H9 (cell line): ENCODE results near the gene CDKAL1. TPM values are rescaled to one million over a fixed set of nuclear protein-coding genes. Genes with fewer than 3 reads are reported as not detected.

ENCODE experiments used
- DNase-seq: peaks from one replicate; pipeline ENCODE4 v3.0.0-alpha.2; 2017
- H2AFZ ChIP-seq: one replicate; pipeline ENCODE4 v1.6.1; 2013; ENCODE audit warnings: mild to moderate bottlenecking, low read length, control low read depth, moderate library complexity
- H2AK5ac ChIP-seq: 2 replicates; pipeline ENCODE4 v1.6.1; 2013; ENCODE audit warnings: low read length, control low read depth, mixed read lengths; ENCODE audit not compliant: insufficient read length
- H2BK120ac ChIP-seq: one replicate; pipeline ENCODE4 v1.6.1; 2013; ENCODE audit warnings: low read depth, mild to moderate bottlenecking, low read length, control low read depth, inconsistent platforms; ENCODE audit not compliant: poor library complexity, severe bottlenecking
- H2BK12ac ChIP-seq: 2 replicates; pipeline ENCODE4 v1.6.1; 2013; ENCODE audit warnings: low read length, control low read depth, mixed read lengths, low read depth; ENCODE audit not compliant: insufficient read length
- H2BK15ac ChIP-seq: 2 replicates; pipeline ENCODE4 v1.6.1; 2013; ENCODE audit warnings: low read depth, low read length, control low read depth
- H2BK20ac ChIP-seq: one replicate; pipeline ENCODE4 v1.6.1; 2013; ENCODE audit warnings: low read depth, mild to moderate bottlenecking, low read length, control low read depth, inconsistent platforms; ENCODE audit not compliant: poor library complexity, severe bottlenecking
- H2BK5ac ChIP-seq: 2 replicates; pipeline ENCODE4 v1.6.1; 2013; ENCODE audit warnings: low read length, control low read depth, mixed read lengths; ENCODE audit not compliant: insufficient read length
- H3K14ac ChIP-seq: 2 replicates; pipeline ENCODE4 v1.6.1; 2013; ENCODE audit warnings: low read length, control low read depth; ENCODE audit not compliant: insufficient read depth
- H3K18ac ChIP-seq: 2 replicates; pipeline ENCODE4 v1.6.1; 2013; ENCODE audit warnings: low read depth, mild to moderate bottlenecking, mixed read lengths, low read length, control low read depth; ENCODE audit not compliant: insufficient read length
- H3K23ac ChIP-seq: 2 replicates; pipeline ENCODE4 v1.6.1; 2013; ENCODE audit warnings: low read length, control low read depth, mixed read lengths, low read depth; ENCODE audit not compliant: insufficient read length
- H3K23me2 ChIP-seq: 2 replicates; pipeline ENCODE4 v1.6.1; 2013; ENCODE audit warnings: low read depth, mild to moderate bottlenecking, mixed read lengths, low read length, control low read depth; ENCODE audit not compliant: insufficient read length, poor library complexity, severe bottlenecking
- H3K27ac ChIP-seq: 2 replicates; pipeline ENCODE4 v1.5.1; 2013; ENCODE audit warnings: low read length, control low read depth, mixed read lengths, low read depth; ENCODE audit not compliant: insufficient read length
- H3K27me3 ChIP-seq: 2 replicates; pipeline ENCODE4 v1.6.1; 2013; ENCODE audit warnings: low read length, control low read depth, inconsistent platforms; ENCODE audit not compliant: insufficient read depth
- H3K4ac ChIP-seq: 2 replicates; pipeline ENCODE4 v1.6.1; 2013; ENCODE audit warnings: low read depth, mild to moderate bottlenecking, control low read depth, inconsistent platforms, low read length, moderate library complexity
- H3K4me1 ChIP-seq: 2 replicates; pipeline ENCODE4 v1.6.1; 2013; ENCODE audit warnings: low read length, control low read depth, inconsistent platforms; ENCODE audit not compliant: insufficient read depth
- H3K4me2 ChIP-seq: 2 replicates; pipeline ENCODE4 v1.6.1; 2013; ENCODE audit warnings: low read length, control low read depth, mixed read lengths; ENCODE audit not compliant: insufficient read length, insufficient read depth
- H3K56ac ChIP-seq: 2 replicates; pipeline ENCODE4 v1.6.1; 2013; ENCODE audit warnings: low read depth, mild to moderate bottlenecking, mixed read lengths, low read length, control low read depth; ENCODE audit not compliant: insufficient read length
- H3K79me1 ChIP-seq: 2 replicates; pipeline ENCODE4 v1.6.1; 2013; ENCODE audit warnings: low read depth, mild to moderate bottlenecking, moderate library complexity, low read length, control low read depth, inconsistent platforms; ENCODE audit not compliant: insufficient read depth, poor library complexity, severe bottlenecking
- H3K79me2 ChIP-seq: 2 replicates; pipeline ENCODE4 v1.6.1; 2013; ENCODE audit warnings: low read length, control low read depth, inconsistent platforms; ENCODE audit not compliant: insufficient read depth
- H3K9ac ChIP-seq: 2 replicates; pipeline ENCODE4 v1.6.1; 2013; ENCODE audit warnings: low read length, control low read depth, mixed read lengths; ENCODE audit not compliant: insufficient read length; ENCODE audit errors: extremely low read depth
- H3K9me3 ChIP-seq: one replicate; pipeline ENCODE4 v1.6.1; 2013; ENCODE audit warnings: low read depth, low read length, inconsistent platforms; ENCODE audit not compliant: control insufficient read depth
- H3T11ph ChIP-seq: one replicate; pipeline ENCODE4 v1.6.1; 2013; ENCODE audit warnings: mild to moderate bottlenecking, low read length, control low read depth, inconsistent platforms
- H4K20me1 ChIP-seq: one replicate; pipeline ENCODE4 v1.6.1; 2013; ENCODE audit not compliant: control insufficient read depth, insufficient read length, insufficient read depth
- H4K5ac ChIP-seq: 2 replicates; pipeline ENCODE4 v1.6.1; 2013; ENCODE audit warnings: low read depth, mild to moderate bottlenecking, mixed read lengths, low read length, control low read depth; ENCODE audit not compliant: insufficient read length
- H4K8ac ChIP-seq: replicated peaks from 2 replicates; pipeline ENCODE4 v1.6.1; 2013; ENCODE audit warnings: low read length, control low read depth, mixed read lengths, low read depth; ENCODE audit not compliant: insufficient read length
- H4K91ac ChIP-seq: 2 replicates; pipeline ENCODE4 v1.6.1; 2013; ENCODE audit warnings: low read depth, mild to moderate bottlenecking, moderate library complexity, mixed read lengths, low read length, control low read depth; ENCODE audit not compliant: insufficient read length
- H3K27ac Mint-ChIP-seq, 3 experiments: 2 replicates in 2 of 3; 3 replicates in 1 of 3; pipeline ENCODE4 v1.8.0; 2020 to 2021; ENCODE audit warnings: mixed read lengths in 3 of 3, mild to moderate bottlenecking in 1 of 3, moderate library complexity in 1 of 3
- H3K27me3 Mint-ChIP-seq: 2 replicates; pipeline ENCODE4 v1.8.0; 2021; ENCODE audit warnings: low read depth, mild to moderate bottlenecking, moderate library complexity, mixed read lengths
- H3K36me3 Mint-ChIP-seq, 3 experiments: 2 replicates in 2 of 3; 3 replicates in 1 of 3; pipeline ENCODE4 v1.8.0; 2020 to 2021; ENCODE audit warnings: low read depth in 3 of 3, mixed read lengths in 3 of 3; ENCODE audit not compliant: insufficient read depth in 1 of 3
- H3K4me1 Mint-ChIP-seq, 2 experiments: 2 replicates each; pipeline ENCODE4 v1.8.0; 2020; ENCODE audit warnings: mixed read lengths in 2 of 2
- H3K4me3 Mint-ChIP-seq, 2 experiments: 2 replicates in 1 of 2; 3 replicates in 1 of 2; pipeline ENCODE4 v1.8.0; 2020 to 2021; ENCODE audit warnings: mild to moderate bottlenecking in 2 of 2, mixed read lengths in 2 of 2, moderate library complexity in 1 of 2
- H3K9me3 Mint-ChIP-seq, 2 experiments: 2 replicates in 1 of 2; 3 replicates in 1 of 2; pipeline ENCODE4 v1.8.0; 2020; ENCODE audit warnings: mild to moderate bottlenecking in 2 of 2, mixed read lengths in 2 of 2, moderate library complexity in 1 of 2
- CTCF ChIP-seq: fragments of 200-600 bp; sonication (generic); conservative IDR thresholded peaks from 3 replicates; pipeline ENCODE4 v1.8.0; 2021; ENCODE audit warnings: antibody characterized with exemption, mild to moderate bottlenecking
- WGBS: extraction: QIAGEN DNeasy Blood & Tissue Kit; methylation state at CpG from one replicate; pipeline ENCODE4 v1.1.7; 2013; ENCODE audit warnings: missing lambda C conversion rate, low lambda C conversion rate, mixed read lengths; ENCODE audit not compliant: insufficient read length; ENCODE audit errors: extremely low coverage; 5-methylcytosine and 5-hydroxymethylcytosine counted together
- total RNA-seq: library from RNA; stranded (reverse); gene quantifications from 2 replicates; pipeline ENCODE4 v1.2.1, GENCODE V29; 2021

The CDKAL1 gene
- total RNA-seq, 1 experiment from 2014 or later, result 23.0 TPM

- WGBS, result no CpG with 5 or more reads among the region's 2 CpGs
- Histone ChIP-seq H3K56ac (no peak overlapping the region), H2BK15ac (no peak overlapping the region), H3K4me1 (no peaks in the 10 kb centered on the region), H2BK12ac (no peak overlapping the region), H3K4ac (no peak overlapping the region), H3K18ac (no peak overlapping the region), H3K79me1 (no peaks in the 10 kb centered on the region), H4K5ac (no peak overlapping the region), H3T11ph (no peak overlapping the region), H3K9me3 (no peaks in the 10 kb centered on the region), H2AFZ (no peak overlapping the region), H3K9ac (no peak overlapping the region), H2AK5ac (no peak overlapping the region), H2BK5ac (no peak overlapping the region), H3K27me3 (no peaks in the 10 kb centered on the region), H4K8ac (no peak overlapping the region), H3K79me2 (no peaks in the 10 kb centered on the region), H2BK120ac (no peak overlapping the region), H4K91ac (no peak overlapping the region), H3K14ac (no peak overlapping the region), H3K27ac (no peak overlapping the region), H3K4me2 (no peak overlapping the region), H4K20me1 (no peaks in the 10 kb centered on the region), H3K23ac (no peak overlapping the region), H2BK20ac (no peak overlapping the region), H3K23me2 (no peaks in the 10 kb centered on the region)
- no peak for DNase-seq
- no peak overlapping the region for H3K4me3 Mint-ChIP-seq
- H3K4me1 Mint-ChIP-seq, result peaks cover 19 to 38% of the 10 kb centered on the region in 2 experiments
- H3K27ac Mint-ChIP-seq, result no peak overlapping the region
- H3K27me3 Mint-ChIP-seq, result no peaks in the 10 kb centered on the region
- no peaks in the 10 kb centered on the region for H3K36me3 Mint-ChIP-seq
- no peaks in the 10 kb centered on the region for H3K9me3 Mint-ChIP-seq
- TF ChIP-seq CTCF, result no peak
These were observed 173.6 kb downstream of the CDKAL1 start for GRCh38 chr6:20707870-20708269.
